Stimulated activated CD4-positive, alpha-beta T cell treated with anti-CD3 and anti-CD28 coated beads, Interleukin-4, amount 100 ng/mL, for 4 hours (primary cell): ENCODE results near the gene SLC5A6.

Experiments used
- DNase-seq, 2 experiments: peaks; one replicate each; pipeline ENCODE4 v3.0.0-alpha.2; 2020

The SLC5A6 gene

GRCh38 chr2:27211943-27212625 is at the start of gene SLC5A6, which contains the start of gene ATRAID:
Gene SLC5A6, minus strand, starts transcription at chr2:27212268. Its CDS starts 4,618 bp downstream, at chr2:27207650.
Gene ATRAID, plus strand, starts transcription at chr2:27212041. Its CDS starts 328 bp downstream, at chr2:27212369.
- DNase-seq = peak; percentile 87 to 88

- no peak for DNase-seq
These were observed 49.3 kb upstream of the SLC5A6 start for GRCh38 chr2:27261241-27261925.

GRCh38 chr2:27258051-27258450 is 46.0 kb upstream of the SLC5A6 start:
- no peak for DNase-seq

- DNase-seq = no peak
These were observed 44.9 kb upstream of the SLC5A6 start for GRCh38 chr2:27256855-27257454.

- no peak for DNase-seq
These were observed 43.6 kb upstream of the SLC5A6 start for GRCh38 chr2:27255660-27256059.

- no peak for DNase-seq
These were observed 43.1 kb upstream of the SLC5A6 start for GRCh38 chr2:27255187-27255586.

GRCh38 chr2:27251766-27252165 is 39.7 kb upstream of the SLC5A6 start:
- no peak for DNase-seq

GRCh38 chr2:27250652-27251379 is 38.7 kb upstream of the SLC5A6 start:
- DNase-seq = no peak

- peak; percentile 28 to 46 for DNase-seq
These were observed 38.0 kb upstream of the SLC5A6 start for GRCh38 chr2:27249891-27250651.

- no peak for DNase-seq
These were observed 37.3 kb upstream of the SLC5A6 start for GRCh38 chr2:27249159-27249890.

GRCh38 chr2:27247893-27248292 is 35.8 kb upstream of the SLC5A6 start:
- DNase-seq = no peak

GRCh38 chr2:27245626-27246025 is 33.6 kb upstream of the SLC5A6 start:
- no peak for DNase-seq

GRCh38 chr2:27245116-27245515 is 33.0 kb upstream of the SLC5A6 start:
- no peak for DNase-seq

- no peak for DNase-seq
These were observed 31.5 kb upstream of the SLC5A6 start for GRCh38 chr2:27243391-27244130.

GRCh38 chr2:27242614-27242951 is 30.5 kb upstream of the SLC5A6 start:
- no peak for DNase-seq

- no peak for DNase-seq
These were observed 29.9 kb upstream of the SLC5A6 start for GRCh38 chr2:27241761-27242613.

- DNase-seq = no peak
These were observed 28.3 kb upstream of the SLC5A6 start for GRCh38 chr2:27240406-27240805.

GRCh38 chr2:27238976-27239375 is 26.9 kb upstream of the SLC5A6 start:
- DNase-seq = no peak

- no peak for DNase-seq
These were observed 25.4 kb upstream of the SLC5A6 start for GRCh38 chr2:27237341-27237945.

GRCh38 chr2:27236626-27237025 is 24.6 kb upstream of the SLC5A6 start:
- DNase-seq = no peak
